ENCODE results near the gene ARHGAP11B.
"Not testable (repeated sequence)": the region's sequence is repeated elsewhere in the genome, so short reads cannot be mapped to it uniquely, and the experiment has no call there.

ARHGAP11B gene

GRCh38 chr15:30625436-30626193 is at the start of gene ARHGAP11B:
Gene ARHGAP11B (plus strand): TSS chr15:30626128.
- peak within 1 kb of the TSS; percentile 94 for H3K27ac Mint-ChIP-seq
- ATAC-seq (replicated peaks), result peak; percentile 96
- H3K9me3 Mint-ChIP-seq, H3K4me1 Mint-ChIP-seq, H3K27me3 Mint-ChIP-seq: not testable (repeated sequence)
- H3K4me3 Mint-ChIP-seq, result peak within 1 kb of the TSS; percentile 94
- peaks cover 27% of the 10 kb centered on the region for H3K36me3 Mint-ChIP-seq (ENCODE audit: low read depth)

- not testable (repeated sequence) for H3K4me3 Mint-ChIP-seq; H3K36me3 Mint-ChIP-seq (ENCODE audit: low read depth); H3K9me3 Mint-ChIP-seq; H3K27me3 Mint-ChIP-seq; H3K27ac Mint-ChIP-seq; H3K4me1 Mint-ChIP-seq
- peak; percentile 55 for ATAC-seq (replicated peaks)
These were observed 46.4 kb upstream of the ARHGAP11B start for GRCh38 chr15:30579394-30579970.

DNA sequence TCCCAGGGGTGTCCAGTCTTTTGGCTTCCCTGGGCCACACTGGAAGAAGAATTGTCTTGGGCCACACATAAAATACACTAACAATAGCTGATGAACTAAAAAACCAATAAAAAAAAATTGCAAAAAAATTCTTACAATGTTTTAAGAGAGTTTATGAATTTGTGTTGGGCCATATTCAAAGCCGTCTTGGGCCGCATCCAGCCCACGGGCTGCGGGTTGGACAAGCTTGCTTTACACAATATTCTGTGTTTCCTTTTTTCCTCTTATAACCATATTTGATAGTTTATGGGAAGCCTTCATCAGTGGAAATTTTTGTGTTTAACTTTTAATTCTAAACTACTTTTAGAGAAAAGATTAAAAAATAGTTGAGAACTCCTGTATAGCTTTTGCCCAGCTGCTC is 45.2 kb upstream of the ARHGAP11B start:
- H3K4me3 Mint-ChIP-seq; H3K27ac Mint-ChIP-seq; H3K36me3 Mint-ChIP-seq (ENCODE audit: low read depth); H3K4me1 Mint-ChIP-seq; H3K27me3 Mint-ChIP-seq; ATAC-seq (replicated peaks); H3K9me3 Mint-ChIP-seq: not testable (repeated sequence)

GRCh38 chr15:30598953-30599352 is 27.0 kb upstream of the ARHGAP11B start:
- not testable (repeated sequence) for H3K27me3 Mint-ChIP-seq; H3K9me3 Mint-ChIP-seq; ATAC-seq (replicated peaks); H3K4me1 Mint-ChIP-seq; H3K36me3 Mint-ChIP-seq (ENCODE audit: low read depth); H3K4me3 Mint-ChIP-seq; H3K27ac Mint-ChIP-seq

DNA sequence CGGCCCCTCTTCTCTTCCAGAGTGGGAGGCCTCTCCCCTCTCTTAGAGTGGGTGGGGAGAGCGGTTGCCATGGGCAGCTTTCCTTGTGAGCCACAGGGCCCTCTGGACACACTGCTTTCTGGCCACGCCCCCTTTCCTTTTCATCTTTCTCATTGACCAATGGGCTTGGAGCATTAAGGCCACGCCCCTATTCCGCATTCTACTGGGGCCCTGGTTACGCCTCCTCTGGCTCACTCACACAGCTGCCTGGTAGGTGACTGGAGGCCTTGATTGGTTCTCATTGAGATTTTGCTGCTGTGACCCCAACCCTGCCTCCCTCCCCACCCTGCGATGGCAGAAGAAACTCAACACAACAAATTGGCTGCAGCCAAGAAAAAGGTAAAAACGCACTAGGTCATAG is 22.1 kb upstream of the ARHGAP11B start, which contains the start of gene GOLGA8H:
Gene GOLGA8H, plus strand, starts transcription at position 233 of the 400 bp plus-strand sequence. Its CDS starts 98 bp downstream, at position 331.
- H3K27me3 Mint-ChIP-seq; H3K36me3 Mint-ChIP-seq (ENCODE audit: low read depth); H3K4me3 Mint-ChIP-seq; H3K27ac Mint-ChIP-seq; H3K4me1 Mint-ChIP-seq; H3K9me3 Mint-ChIP-seq; ATAC-seq (replicated peaks): not testable (repeated sequence)

DNA sequence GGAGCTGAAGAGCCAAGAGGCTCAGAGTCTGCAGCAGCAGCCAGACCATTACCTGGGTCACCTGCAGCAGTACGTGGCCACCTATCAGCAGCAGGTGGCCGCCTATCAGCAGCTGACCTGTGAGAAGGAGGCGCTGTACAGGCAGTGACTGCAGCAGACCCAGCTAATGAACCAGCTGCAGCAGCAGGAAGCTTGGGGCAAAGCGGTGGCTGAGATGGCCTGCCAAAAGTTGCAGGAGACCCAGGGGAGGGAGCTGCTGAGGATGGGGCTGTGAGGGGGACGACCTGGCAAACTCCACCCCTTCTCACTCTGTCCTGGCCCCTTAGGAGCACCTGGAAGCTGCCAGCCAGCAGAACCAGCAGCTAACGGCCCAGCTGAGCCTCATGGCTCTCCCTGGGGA is 13.7 kb upstream of the ARHGAP11B start:
- H3K4me1 Mint-ChIP-seq; H3K4me3 Mint-ChIP-seq; H3K9me3 Mint-ChIP-seq; H3K27ac Mint-ChIP-seq; ATAC-seq (replicated peaks); H3K36me3 Mint-ChIP-seq (ENCODE audit: low read depth); H3K27me3 Mint-ChIP-seq: not testable (repeated sequence)

DNA sequence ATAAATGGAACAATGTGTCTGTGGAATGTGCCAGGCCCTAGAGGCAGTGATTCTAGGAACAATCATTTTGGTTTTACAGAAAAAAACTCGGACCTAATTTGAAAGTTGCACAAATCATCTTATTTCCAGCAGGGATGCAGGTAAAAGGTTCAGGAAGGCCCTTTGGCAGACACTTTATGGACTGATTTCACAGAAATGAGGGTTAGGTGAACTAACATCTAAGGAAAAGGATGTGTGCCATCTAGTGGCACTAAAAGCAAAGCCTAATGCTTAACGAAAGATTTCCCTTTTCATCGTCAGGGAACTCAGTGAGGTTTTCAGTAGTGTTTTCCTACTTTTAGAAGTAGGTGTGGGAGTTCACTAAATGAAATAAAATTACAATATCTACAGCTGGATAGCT is 4.6 kb upstream of the ARHGAP11B start:
- H3K27me3 Mint-ChIP-seq; H3K4me3 Mint-ChIP-seq; H3K27ac Mint-ChIP-seq; ATAC-seq (replicated peaks); H3K4me1 Mint-ChIP-seq; H3K9me3 Mint-ChIP-seq: not testable (repeated sequence)
- H3K36me3 Mint-ChIP-seq (ENCODE audit: low read depth), result peaks cover 11% of the 10 kb centered on the region

- peak overlapping the region; percentile 94 for H3K4me3 Mint-ChIP-seq
- peak; percentile 6 for ATAC-seq (replicated peaks)
- not testable (repeated sequence) for H3K4me1 Mint-ChIP-seq
These were observed 252 bp downstream of the ARHGAP11B start for GRCh38 chr15:30626194-30626565.

DNA sequence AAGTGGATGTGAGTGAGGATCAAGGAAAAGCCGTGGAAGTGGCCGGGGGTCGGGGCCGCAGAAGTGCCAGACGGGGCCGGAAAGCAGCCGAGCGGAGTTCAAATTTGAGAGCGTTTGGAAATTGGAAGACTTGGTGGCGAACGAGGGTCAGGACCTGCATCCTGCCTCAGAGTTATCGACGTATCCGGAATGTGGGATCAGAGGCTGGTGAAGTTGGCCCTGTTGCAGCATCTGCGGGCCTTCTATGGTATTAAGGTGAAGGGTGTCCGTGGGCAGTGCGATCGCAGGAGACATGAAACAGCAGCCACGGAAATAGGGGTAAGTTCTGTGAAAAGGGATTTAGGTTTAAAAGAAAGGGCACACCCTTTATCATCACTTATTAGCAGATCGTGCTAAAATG is 704 bp downstream of the ARHGAP11B start:
- H3K27ac Mint-ChIP-seq, result peak overlapping the region; percentile 94
- H3K36me3 Mint-ChIP-seq (ENCODE audit: low read depth), result peaks cover 27% of the 10 kb centered on the region
- not testable (repeated sequence) for H3K9me3 Mint-ChIP-seq; H3K27me3 Mint-ChIP-seq; H3K4me1 Mint-ChIP-seq; ATAC-seq (replicated peaks)
- H3K4me3 Mint-ChIP-seq, result peak overlapping the region; percentile 94

More at GRCh38 chr15:30626194-30626565, 252 bp downstream of the ARHGAP11B start:
- H3K27ac Mint-ChIP-seq, result peak overlapping the region; percentile 94
- not testable (repeated sequence) for H3K27me3 Mint-ChIP-seq, H3K9me3 Mint-ChIP-seq
- H3K36me3 Mint-ChIP-seq (ENCODE audit: low read depth), result peaks cover 27% of the 10 kb centered on the region

DNA sequence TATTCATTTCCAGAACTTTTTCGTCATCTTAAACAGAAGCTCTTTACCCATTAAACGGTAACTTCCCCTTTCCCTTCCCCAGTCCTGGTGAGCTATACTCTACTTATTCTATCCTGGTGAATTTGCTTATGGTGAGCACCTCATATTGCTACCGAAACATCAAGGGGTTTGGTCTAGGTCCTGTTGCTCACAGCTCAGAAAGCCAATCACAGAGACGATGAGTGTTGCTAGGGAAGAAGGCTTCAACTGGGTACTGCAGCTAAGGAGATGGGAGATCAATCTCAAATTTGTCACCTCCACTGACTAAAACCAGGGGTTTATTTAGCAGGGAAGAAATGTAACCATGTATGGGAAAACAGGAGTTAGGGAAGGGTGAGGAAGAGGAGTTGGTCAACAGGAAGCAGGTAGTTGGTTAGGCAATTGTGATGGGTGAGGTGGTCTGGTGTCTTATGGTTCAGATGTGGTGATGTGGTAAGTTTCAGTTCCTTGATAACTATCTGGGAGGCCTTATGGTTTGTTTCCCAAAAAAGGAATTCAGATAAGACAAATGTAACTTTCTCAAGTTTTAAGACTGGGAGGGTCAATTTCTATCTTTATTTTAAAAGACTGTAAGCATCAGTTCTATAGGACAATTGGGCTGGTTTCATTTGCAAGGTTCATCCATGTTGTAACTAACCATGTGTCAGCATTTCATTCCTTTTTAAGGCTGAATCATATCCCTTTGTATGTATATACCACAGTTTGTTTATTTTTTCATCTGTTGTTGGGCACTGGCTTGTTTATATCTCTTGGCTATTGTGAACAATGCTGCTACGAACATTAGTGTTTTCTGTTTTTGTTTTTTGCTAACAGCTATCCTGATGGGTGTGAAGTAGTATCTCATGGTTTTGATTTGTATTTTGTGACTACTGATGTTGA is 24.3 kb downstream of the ARHGAP11B start:
- Mint-ChIP-seq H3K4me3 (no peak overlapping the region), H3K36me3 (ENCODE audit: low read depth) (peaks cover 55% of the 10 kb centered on the region), H3K4me1 (peaks cover 12% of the 10 kb centered on the region), H3K27me3 (no peaks in the 10 kb centered on the region), H3K9me3 (no peaks in the 10 kb centered on the region), H3K27ac (peak overlapping the region; percentile 15)
- ATAC-seq (replicated peaks), result peak; percentile 63

DNA sequence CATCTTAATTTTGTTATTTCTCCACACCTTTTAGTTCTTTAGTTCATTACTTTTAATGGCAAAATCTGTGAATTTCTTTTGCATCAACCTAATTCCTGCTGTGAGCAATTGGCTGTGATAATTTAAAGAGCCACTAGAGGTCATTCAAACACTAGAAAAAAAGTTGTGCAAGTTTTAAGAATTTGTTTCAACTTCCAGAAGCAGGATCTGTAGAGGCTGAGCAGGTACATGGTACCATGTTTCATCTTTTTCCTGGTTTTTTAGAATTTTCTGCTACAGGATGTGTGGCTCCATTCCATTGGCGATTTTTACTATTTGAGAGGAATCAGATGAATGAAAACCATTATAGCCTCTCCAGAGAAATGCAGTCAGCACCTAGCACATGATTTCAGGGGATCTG is 35.2 kb downstream of the ARHGAP11B start:
- H3K27me3 Mint-ChIP-seq; H3K4me1 Mint-ChIP-seq; H3K27ac Mint-ChIP-seq; ATAC-seq (replicated peaks); H3K9me3 Mint-ChIP-seq; H3K4me3 Mint-ChIP-seq: not testable (repeated sequence)
- H3K36me3 Mint-ChIP-seq (ENCODE audit: low read depth), result peaks cover 14% of the 10 kb centered on the region

- ATAC-seq (replicated peaks), result not testable (repeated sequence)
These were observed 43.7 kb downstream of the ARHGAP11B start for GRCh38 chr15:30669621-30670020.

DNA sequence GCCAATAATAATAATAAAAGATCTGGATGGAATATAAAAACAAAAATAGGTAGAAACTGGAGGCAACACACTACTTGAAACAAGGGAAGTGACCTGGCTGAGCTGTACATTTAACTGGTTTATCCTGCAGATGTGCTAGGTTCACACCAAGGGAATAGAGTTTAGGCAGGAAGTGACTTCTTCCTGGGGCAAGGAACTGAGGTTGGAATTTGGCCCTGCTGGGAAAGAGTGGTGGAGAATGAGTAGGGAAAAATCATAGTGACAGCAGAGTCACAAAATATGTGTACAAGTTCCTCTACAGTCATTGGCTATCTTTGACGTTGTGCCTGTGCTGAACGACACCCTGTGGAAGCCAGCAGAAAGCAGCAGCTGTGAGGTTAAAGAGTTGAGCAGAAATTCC is 44.1 kb downstream of the ARHGAP11B start:
- Mint-ChIP-seq H3K4me1 (peaks cover 5% of the 10 kb centered on the region), H3K27ac (no peak overlapping the region), H3K36me3 (ENCODE audit: low read depth) (peaks cover 31% of the 10 kb centered on the region), H3K4me3 (no peak overlapping the region), H3K9me3 (no peaks in the 10 kb centered on the region), H3K27me3 (no peaks in the 10 kb centered on the region)
- no peak for ATAC-seq (replicated peaks)

More at GRCh38 chr15:30669621-30670020, 43.7 kb downstream of the ARHGAP11B start:
- H3K9me3 Mint-ChIP-seq, H3K27me3 Mint-ChIP-seq, H3K4me3 Mint-ChIP-seq, H3K4me1 Mint-ChIP-seq, H3K27ac Mint-ChIP-seq: not testable (repeated sequence)
- H3K36me3 Mint-ChIP-seq (ENCODE audit: low read depth), result peaks cover 31% of the 10 kb centered on the region

DNA sequence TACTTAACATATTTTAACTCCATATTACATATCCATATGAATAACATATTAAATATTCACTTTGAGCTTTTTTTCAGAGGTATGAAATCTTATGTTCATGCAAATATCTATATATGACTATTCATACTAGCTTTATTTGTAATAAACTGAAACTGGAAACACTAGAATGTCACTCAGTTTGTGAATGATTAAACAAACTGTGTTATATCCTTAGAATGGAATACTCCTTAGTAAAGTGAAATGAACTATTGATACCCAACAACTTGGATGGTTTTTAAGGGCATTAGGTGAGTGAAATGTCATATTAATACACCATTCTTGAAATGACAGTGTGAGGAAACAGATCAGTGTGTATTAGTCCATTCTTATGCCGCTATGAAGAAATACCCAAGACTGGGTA is 45.4 kb downstream of the ARHGAP11B start:
- Mint-ChIP-seq H3K36me3 (ENCODE audit: low read depth) (peaks cover 24% of the 10 kb centered on the region), H3K4me1 (peaks cover 5% of the 10 kb centered on the region), H3K27ac (no peak overlapping the region), H3K9me3 (peaks cover under 1% of the 10 kb centered on the region), H3K4me3 (no peak overlapping the region), H3K27me3 (no peaks in the 10 kb centered on the region)
- peak; percentile 32 for ATAC-seq (replicated peaks)

All from activated T-helper 17 cell treated with anti-CD3 and anti-CD28 coated beads, Interleukin-2, amount 50 U/mL, for 72 hours (primary cell).